HG02970 (cell line): Measurements from ENCODE around the gene GBGT1.
"Not testable (repeated sequence)": the region's sequence is repeated elsewhere in the genome, so short reads cannot be mapped to it uniquely, and the experiment has no call there.

ENCODE experiments used
- ATAC-seq: cut with Tn5 transposase; IDR thresholded peaks from one replicate; pipeline ENCODE4 v1.9.1; 2021; ENCODE audit warnings: mild to moderate bottlenecking, moderate library complexity, moderate number of reproducible peaks; ENCODE audit not compliant: unreplicated experiment, low FRiP score

The GBGT1 gene

DNA sequence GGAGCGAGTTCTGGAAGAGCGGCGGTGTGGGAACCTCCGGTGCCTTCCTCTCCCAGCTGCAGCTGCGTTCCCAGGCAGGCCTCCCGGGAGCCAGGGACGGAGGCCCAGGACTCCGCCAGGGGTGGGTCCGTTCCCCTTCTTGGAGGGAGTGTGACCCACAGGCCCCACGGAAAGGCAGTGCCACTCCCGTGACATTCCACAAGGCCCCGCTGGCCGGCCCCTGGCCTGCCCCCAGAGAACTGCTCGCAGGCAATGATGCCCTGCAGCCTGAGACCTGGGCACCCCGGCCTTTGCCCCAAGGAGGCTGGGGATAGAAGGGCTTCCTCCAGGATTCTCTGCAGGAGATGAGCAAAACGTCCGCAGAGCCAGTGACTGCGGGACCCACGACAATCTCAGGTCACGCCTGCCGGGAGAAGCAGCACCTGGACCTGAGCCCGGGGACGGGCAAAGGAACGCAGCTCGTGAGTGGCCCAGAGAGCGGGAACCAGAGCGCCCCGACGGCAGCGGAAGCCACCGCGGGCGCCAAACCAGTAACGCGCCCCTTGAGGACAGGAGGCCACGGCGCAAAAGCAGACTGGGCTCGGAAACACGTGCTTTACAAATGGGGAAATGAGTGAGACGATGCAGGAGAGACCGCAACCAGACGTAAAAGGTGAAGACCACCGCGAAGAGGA, 36.1 kb upstream of the GBGT1 start:
- ATAC-seq = no peak

- ATAC-seq = no peak
Measured at GRCh38 chr9:133195029-133195428, 31.3 kb upstream of the GBGT1 start.

DNA sequence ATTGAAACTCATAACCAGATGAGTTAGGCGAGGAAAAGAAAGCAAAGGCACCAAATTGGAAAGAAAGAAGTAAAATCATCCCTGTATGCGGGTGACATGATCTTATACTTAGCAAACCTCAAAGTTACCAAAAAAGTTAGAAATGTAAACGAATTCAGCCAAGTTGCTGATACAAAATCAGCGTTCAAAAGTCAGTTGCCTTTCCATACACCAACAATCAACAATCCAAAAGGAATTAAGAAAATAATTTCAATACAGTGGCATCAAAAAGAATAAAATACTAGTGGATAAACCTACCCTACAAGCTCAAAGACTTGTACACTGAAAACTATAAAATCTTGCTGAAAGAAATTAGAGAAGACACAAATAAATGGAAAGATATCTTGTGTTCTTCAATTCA, 30.9 kb upstream of the GBGT1 start:
- ATAC-seq = no peak

DNA sequence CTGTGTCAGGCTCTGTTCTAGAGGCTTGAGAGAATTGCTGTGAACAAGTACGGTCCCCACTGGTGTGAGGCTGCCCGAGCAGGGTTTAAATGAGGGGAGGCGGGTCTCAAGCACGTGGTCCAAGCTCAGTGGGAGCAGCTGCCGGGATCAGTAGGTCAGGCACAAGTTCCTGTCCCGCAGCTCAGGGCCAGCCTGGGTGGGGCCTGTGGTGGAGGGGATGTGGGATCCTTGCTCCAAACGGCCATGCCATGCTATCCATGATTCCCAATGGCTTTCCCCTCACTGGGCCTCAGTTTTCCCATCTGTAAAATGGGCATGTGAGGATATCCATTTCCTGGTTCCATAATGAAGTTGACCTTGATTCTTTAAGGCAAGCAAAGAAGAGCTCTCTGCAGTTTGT, 28.3 kb upstream of the GBGT1 start:
- ATAC-seq = no peak

- no peak for ATAC-seq
Measured at GRCh38 chr9:133189826-133190225, 26.1 kb upstream of the GBGT1 start.

DNA sequence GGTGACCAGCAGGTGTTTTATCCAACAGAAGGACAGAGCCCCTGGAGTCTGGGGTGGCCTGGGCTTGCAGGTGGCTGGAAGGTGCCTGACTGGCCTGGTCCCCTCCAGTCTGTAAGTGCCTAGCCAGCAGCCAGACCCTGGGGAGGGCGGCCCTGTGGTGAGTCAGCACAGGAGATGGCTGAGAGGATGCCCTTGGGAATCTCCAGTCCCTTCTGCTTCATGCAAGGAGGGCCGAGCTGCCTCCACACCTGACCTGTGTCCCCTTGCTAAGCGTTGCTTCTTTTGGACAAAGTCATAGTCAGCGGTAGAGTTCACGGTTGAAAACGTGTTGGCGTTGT, 25.1 kb upstream of the GBGT1 start:
- no peak for ATAC-seq

DNA sequence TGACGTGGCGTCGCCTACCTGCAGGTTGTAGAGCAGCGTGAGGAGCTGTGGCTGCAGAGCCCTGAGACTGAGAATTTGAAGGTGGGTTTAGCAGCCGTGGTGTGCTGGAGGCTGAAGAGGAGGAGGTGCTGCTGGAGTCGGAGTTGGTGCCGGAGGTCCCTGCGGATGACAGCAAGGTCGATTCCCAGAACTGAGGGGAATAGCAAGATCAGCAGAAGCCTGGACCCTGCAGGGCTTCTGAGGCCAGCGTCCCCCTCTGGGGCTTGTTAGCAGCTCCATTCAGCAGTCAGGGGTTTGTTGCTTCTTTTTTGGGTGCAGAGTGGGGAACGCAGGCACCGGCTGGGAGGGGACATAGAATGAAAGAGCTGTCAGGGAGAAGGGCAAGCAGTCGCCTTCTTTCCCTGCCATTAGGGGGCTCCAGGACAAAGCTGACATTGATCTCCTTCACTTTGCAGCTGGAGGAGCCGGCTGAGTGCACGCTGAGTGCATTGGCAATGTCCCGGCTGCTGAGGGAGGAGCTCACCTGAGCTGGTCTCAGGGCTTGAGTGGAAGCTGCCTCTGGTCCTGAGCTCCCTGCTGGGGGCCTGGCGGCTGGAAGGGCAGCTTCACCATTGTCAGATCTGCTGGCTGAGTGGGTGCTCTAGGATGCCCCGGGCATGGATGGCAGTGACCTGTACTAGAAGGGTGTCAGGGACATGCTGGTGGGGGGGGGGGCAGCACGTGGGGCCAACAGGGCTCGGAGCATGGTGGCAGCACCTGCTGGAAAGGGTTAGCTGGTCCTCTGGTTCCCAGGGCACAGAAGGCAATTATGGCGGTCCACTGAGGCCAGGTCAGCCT, 24.5 kb upstream of the GBGT1 start:
- no peak for ATAC-seq

GRCh38 chr9:133187561-133188005, 23.9 kb upstream of the GBGT1 start:
- no peak for ATAC-seq

DNA sequence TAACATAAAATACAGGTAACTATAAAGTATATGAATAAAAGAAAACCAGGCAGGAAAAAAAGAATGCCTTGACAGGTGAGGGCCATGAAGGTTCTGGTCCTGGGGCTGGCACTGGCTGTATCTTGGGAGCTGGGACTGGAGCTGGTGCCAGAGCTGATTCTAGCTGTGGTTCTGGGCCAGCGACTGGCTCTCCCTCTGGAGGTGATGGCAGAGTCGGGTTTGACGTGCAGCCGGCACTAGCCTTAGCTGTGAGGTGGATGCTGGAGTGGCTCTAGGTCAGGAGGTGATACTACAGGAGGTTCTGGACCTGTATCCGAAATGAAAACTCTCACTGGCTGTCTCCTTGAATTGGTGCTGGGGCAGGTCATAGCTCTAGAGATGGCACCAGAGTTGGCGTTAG, 23.0 kb upstream of the GBGT1 start:
- no peak for ATAC-seq

DNA sequence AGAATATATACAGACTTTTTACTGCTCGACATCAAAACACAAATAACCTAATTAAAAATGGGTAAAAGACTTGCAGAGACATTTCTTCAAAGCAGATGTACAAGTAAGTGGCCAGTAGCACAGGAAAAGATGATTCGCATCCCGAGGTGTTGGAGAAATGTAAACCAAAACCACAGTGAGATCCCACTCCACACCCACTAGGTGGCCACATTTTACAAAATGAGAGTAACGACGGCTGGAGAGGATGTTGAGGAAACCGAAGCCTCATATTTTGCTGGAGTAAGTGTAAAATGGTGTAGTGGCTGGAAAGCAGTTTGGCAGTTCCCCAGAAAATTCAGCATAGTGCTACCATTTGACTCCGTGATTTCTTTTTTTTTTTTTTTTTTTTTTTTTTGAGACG, 21.3 kb upstream of the GBGT1 start:
- no peak for ATAC-seq

GRCh38 chr9:133182151-133182550, 18.4 kb upstream of the GBGT1 start:
- no peak for ATAC-seq

GRCh38 chr9:133181561-133181960, 17.8 kb upstream of the GBGT1 start:
- no peak for ATAC-seq

DNA sequence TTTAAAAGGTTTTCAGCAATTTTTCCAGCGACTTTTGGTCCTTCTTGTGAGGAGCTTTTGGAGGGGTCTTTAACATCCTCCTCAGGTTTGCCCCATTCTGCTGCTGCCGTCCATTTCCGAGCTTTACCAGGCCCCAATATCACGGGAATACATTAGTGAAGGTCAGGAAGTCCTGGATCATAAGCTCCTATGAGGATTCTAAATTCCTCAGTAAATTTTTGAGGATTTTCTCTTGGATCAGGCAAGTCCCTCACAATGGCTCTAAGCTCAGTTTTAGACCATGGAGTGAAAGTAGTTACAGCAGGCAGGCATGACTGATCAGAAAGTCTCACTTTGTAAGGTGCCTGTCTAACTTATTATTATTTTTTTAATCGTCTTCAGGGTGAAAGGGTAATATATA, 17.2 kb upstream of the GBGT1 start:
- no peak for ATAC-seq

DNA sequence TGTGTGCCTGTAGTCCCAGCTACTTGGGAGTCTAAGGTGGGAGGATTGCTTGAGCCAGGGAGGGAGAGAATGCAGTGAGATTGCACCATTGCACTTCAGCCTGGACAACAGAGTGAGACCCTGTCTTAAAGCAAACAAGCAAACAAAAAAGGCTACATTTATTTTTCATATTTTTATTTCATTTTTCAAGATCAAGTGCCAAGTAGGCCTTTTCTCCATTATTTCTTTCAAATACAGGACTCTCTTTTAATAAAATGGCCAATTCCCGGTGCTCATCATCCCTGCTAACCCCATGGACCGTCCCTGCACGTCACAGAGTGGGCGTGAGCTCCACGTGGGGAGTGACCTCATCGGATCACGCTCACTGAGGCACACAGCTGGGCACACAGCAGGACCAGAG, 9.3 kb upstream of the GBGT1 start:
- no peak for ATAC-seq

GRCh38 chr9:133171161-133171961, 7.6 kb upstream of the GBGT1 start:
- no peak for ATAC-seq

DNA sequence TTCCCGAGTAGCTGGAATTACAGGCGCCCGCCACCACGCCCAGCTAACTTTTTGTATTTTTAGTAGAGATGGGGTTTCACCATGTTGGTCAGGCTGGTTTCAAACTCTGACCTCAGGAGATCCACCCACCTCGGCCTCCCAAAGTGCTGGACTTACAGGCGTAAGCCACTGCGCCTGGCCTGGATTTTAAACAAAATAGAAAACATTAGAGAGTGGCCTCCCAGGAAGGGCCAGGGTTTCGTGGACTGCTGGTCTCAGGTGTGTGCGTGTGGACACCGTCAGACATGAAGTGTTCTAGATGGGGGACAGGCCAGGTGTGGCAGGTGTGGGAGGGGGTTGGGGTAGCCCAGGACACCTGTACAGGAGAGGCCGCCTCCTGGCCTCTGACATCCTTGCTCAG, 7.0 kb upstream of the GBGT1 start:
- ATAC-seq = no peak

GRCh38 chr9:133169687-133170086, 6.0 kb upstream of the GBGT1 start:
- not testable (repeated sequence) for ATAC-seq

- no peak for ATAC-seq
Measured at GRCh38 chr9:133169102-133169501, 5.4 kb upstream of the GBGT1 start.

GRCh38 chr9:133168432-133168831, 4.7 kb upstream of the GBGT1 start:
- ATAC-seq = no peak

GRCh38 chr9:133167769-133168168, 4.1 kb upstream of the GBGT1 start:
- ATAC-seq = no peak

DNA sequence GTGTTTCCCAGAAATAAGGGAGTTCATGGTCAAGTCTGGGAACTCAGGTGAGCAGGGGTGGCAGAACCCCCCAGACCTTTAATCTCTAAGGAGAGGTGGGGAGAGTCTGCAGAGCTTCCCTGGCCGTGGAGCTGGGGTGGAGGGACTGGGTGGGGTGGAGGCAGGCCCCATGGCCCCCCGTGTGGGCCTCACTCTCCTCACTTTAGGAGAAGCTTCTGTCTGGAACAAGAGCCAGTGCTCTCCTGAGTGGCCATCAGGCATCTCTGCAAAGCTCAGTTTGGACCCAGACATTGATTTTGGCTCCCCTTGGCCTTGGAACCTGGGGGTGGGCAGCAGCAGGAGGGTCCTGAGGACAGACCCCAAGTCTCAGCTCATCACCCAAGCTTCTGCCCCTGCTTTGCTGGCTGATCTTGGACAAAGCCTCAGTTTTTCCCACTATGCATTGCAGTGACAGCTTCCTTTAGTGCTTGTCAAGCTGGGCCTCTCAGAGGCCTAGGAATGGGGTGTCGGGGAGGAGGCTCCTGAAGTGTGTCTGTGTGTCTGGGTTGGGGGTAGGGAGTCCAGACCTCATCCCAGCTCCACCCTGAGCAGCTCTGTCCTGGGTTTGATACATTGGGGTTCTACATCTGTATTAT, 3.5 kb upstream of the GBGT1 start:
- no peak for ATAC-seq
